GM12878 (cell line): ENCODE data around the gene NAALADL2. TPM values are rescaled to one million over a fixed set of nuclear protein-coding genes. Genes with fewer than 3 reads are reported as not detected.

Experiments used
- ATAC-seq: fragments of 200-7000 bp; cut with Tn5 transposase; 3 replicates; pipeline ENCODE4 v1.9.1; 2020; ENCODE audit warnings: mild to moderate bottlenecking, moderate library complexity
- BruUV-seq: library from RNA; stranded (reverse); fragments of 400-500 nt; replicated peaks from 2 replicates; lab custom pipeline; 2021; lab: Mats Ljungman, UMichigan
- CTCF ChIA-PET: fragments of 300-600 bp; sonication (Branson Sonifier 250); formaldehyde crosslinking; extraction: SDS; loops from one replicate; lab custom pipeline; 2021; ENCODE audit warnings: inconsistent platforms; lab: Yijun Ruan, JAX
- POLR2A ChIA-PET: fragments of 350-600 bp; formaldehyde crosslinking; extraction: SDS; loops from one replicate; lab custom pipeline; 2021; ENCODE audit warnings: inconsistent platforms; lab: Charles Lee
- RAD21 ChIA-PET: fragments of 300-600 bp; sonication (Branson Sonifier 250); formaldehyde crosslinking; loops from one replicate; lab custom pipeline; 2023; ENCODE audit warnings: antibody characterized with exemption; ENCODE audit not compliant: unreplicated experiment; lab: Charles Lee
- SMC1A ChIA-PET: fragments of 300-600 bp; sonication (Branson Sonifier 250); formaldehyde crosslinking; loops from one replicate; lab custom pipeline; 2023; ENCODE audit not compliant: unreplicated experiment, uncharacterized antibody; lab: Charles Lee
- DNase-seq: peaks from one replicate; pipeline ENCODE4 v3.0.0-alpha.2; 2011; ENCODE audit warnings: low read depth, low spot score
- FAIRE-seq: peaks from 3 replicates; lab custom pipeline; 2011; peaks lifted over from hg19 to GRCh38; lab: Jason Lieb, UNC
- H2AFZ ChIP-seq: 2 replicates; pipeline ENCODE4 v1.6.0; 2011; ENCODE audit warnings: low read depth, low read length, control low read depth; ENCODE audit not compliant: control insufficient read depth
- H3K27ac ChIP-seq: 2 replicates; pipeline ENCODE4 v1.5.1; 2011; ENCODE audit warnings: control low read depth; ENCODE audit not compliant: control insufficient read depth, insufficient read depth
- H3K27me3 ChIP-seq, 2 experiments: replicated peaks in 1 of 2; 2 replicates each; pipeline versions ENCODE4 v1.6.0 to v1.6.1; 2011; ENCODE audit warnings: low read length in 1 of 2; ENCODE audit not compliant: control insufficient read depth in 2 of 2, insufficient read depth in 2 of 2
- H3K36me3 ChIP-seq, 2 experiments: 2 replicates each; pipeline ENCODE4 v1.5.1; 2011; ENCODE audit warnings: low read length in 1 of 2; ENCODE audit not compliant: control insufficient read depth in 2 of 2, insufficient read depth in 2 of 2
- H3K4me1 ChIP-seq: 2 replicates; pipeline ENCODE4 v1.6.1; 2011; ENCODE audit warnings: mild to moderate bottlenecking, low read length, moderate library complexity, mixed read lengths; ENCODE audit not compliant: control insufficient read depth, insufficient read depth
- H3K4me2 ChIP-seq: 2 replicates; pipeline ENCODE4 v1.6.0; 2011; ENCODE audit warnings: control low read depth; ENCODE audit not compliant: control insufficient read depth, insufficient read depth
- H3K4me3 ChIP-seq: fragments of 200-600 bp; sonication (generic); 2 replicates; pipeline ENCODE4 v1.5.1; 2016
- H3K79me2 ChIP-seq: 2 replicates; pipeline ENCODE4 v1.6.0; 2011; ENCODE audit warnings: low read length; ENCODE audit not compliant: control insufficient read depth, insufficient read depth
- H3K9ac ChIP-seq: 2 replicates; pipeline ENCODE4 v1.8.0; 2011; ENCODE audit warnings: low read length, control low read depth, mixed read lengths; ENCODE audit not compliant: control insufficient read depth, insufficient read depth
- H3K9me3 ChIP-seq: replicated peaks from 3 replicates; pipeline ENCODE4 v1.5.1; 2011; ENCODE audit warnings: mild to moderate bottlenecking, low read length; ENCODE audit not compliant: control insufficient read depth, insufficient read depth
- H4K20me1 ChIP-seq: 2 replicates; pipeline ENCODE4 v1.6.0; 2011; ENCODE audit not compliant: control insufficient read depth, insufficient read depth
- CHD2 ChIP-seq: IDR thresholded peaks from 2 replicates; pipeline ENCODE4 v1.6.1; 2011; ENCODE audit warnings: low read depth, low read length, improper control_type of control experiment, borderline replicate concordance
- E2F4 ChIP-seq: IDR thresholded peaks from 2 replicates; pipeline ENCODE4 v1.6.1; 2012; ENCODE audit warnings: low read depth, low read length, improper control_type of control experiment
- SKIL ChIP-seq: fragments of 450-650 bp; IDR thresholded peaks from 2 replicates; pipeline ENCODE4 v1.6.1; 2017; ENCODE audit warnings: mild to moderate bottlenecking, low read depth, inconsistent platforms; ENCODE audit not compliant: poor library complexity, severe bottlenecking
- SMC3 ChIP-seq: IDR thresholded peaks from 2 replicates; pipeline ENCODE4 v1.6.1; 2011; ENCODE audit warnings: low read length, improper control_type of control experiment, borderline replicate concordance
- TCF7 ChIP-seq: IDR thresholded peaks from 2 replicates; pipeline ENCODE4 v1.6.1; 2014; ENCODE audit warnings: antibody characterized with exemption, borderline replicate concordance
- WGBS: methylation state at CpG from one replicate; pipeline ENCODE4 v1.1.6; 2016; ENCODE audit warnings: low lambda C conversion rate; ENCODE audit not compliant: insufficient replicate concordance, insufficient coverage; ENCODE audit errors: missing lambda C conversion rate; 5-methylcytosine and 5-hydroxymethylcytosine counted together
- in situ Hi-C: fragments of 300-500 bp; cut with MboI; formaldehyde crosslinking; loops from 9 replicates; pipeline ENCODE4 v1.14.3; 2018; ENCODE audit warnings: mixed read lengths
- intact Hi-C: fragments of 100-400 bp; cut with micrococcal nuclease; formaldehyde crosslinking; loops from one replicate; pipeline ENCODE4 v1.14.2; 2022; ENCODE audit not compliant: unreplicated experiment
- polyA plus RNA-seq, 11 experiments: library from polyadenylated mRNA; depleted of rRNA in 4 of 11; unstranded in 6 of 11; stranded (reverse) in 5 of 11; fragments of >200 nt; fragmentation: Nextera tagmentation in 4 of 11; fragmentation: Illumina TruSeq in 1 of 11; extraction: Ambion mirVana in 4 of 11; extraction: Trizol in 1 of 11; gene quantifications; 1 replicate in 1 of 11; 2 replicates in 10 of 11; pipeline versions ENCODE4 v1.2.1 to v1.2.3, GENCODE V29; 2011 to 2016; ENCODE audit warnings: inconsistent platforms in 2 of 11, missing spikeins in 2 of 11, low read depth in 1 of 11
- total RNA-seq, 4 experiments: library from RNA; depleted of rRNA in 3 of 4; stranded (reverse); fragments of >200 nt in 3 of 4; fragmentation: Illumina TruSeq in 1 of 4; extraction: Trizol in 1 of 4; gene quantifications; 2 replicates each; pipeline versions ENCODE4 v1.2.1 to v1.2.3, GENCODE V29; 2013 to 2021

NAALADL2 gene
- total and polyA plus RNA-seq, 10 of the 15 experiments (the other 5 are each of a cell fraction or from before 2014, with no cell fraction given) = 0.06 to 10.8 (median 0.46) TPM

GRCh38 chr3:175777495-175777894 is 918.4 kb downstream of the NAALADL2 start:
- Histone ChIP-seq H4K20me1 (no peaks in the 10 kb centered on the region), H3K4me3 (no peak overlapping the region), H3K27me3 (no peaks in the 10 kb centered on the region), H3K4me2 (no peak overlapping the region), H3K4me1 (no peaks in the 10 kb centered on the region), H3K36me3 (no peaks in the 10 kb centered on the region), H2AFZ (no peak overlapping the region), H3K79me2 (no peaks in the 10 kb centered on the region), H3K9me3 (no peaks in the 10 kb centered on the region)
- BruUV-seq = no TSS peak
- ChIA-PET POLR2A (no interaction called here), RAD21 (no interaction called here), CTCF (no interaction called here)
- intact Hi-C loops = no loop called here
- no peak for FAIRE-seq
- no peak for ATAC-seq
- TF ChIP-seq SMC3 = no peak
- TF ChIP-seq CHD2 = no peak
- TF ChIP-seq TCF7 = no peak
- no peak for TF ChIP-seq SKIL
- TF ChIP-seq E2F4 = no peak
- TF ChIP-seq, all 136 proteins: peak for 0
- Histone ChIP-seq H3K9ac (no peak overlapping the region), H3K27ac (no peak overlapping the region)
- 0% methylated on average over 3 of the region's 3 CpGs for WGBS
- SMC1A ChIA-PET = interaction anchor here (1.0 kb wide), 1 partner anchor 43 kb away, joined by 3 read pairs; no protein-coding TSS in a partner anchor
- in situ Hi-C loops = no loop called here
- no peak for DNase-seq
